Measurements from ENCODE around the gene RNU7-1. TPM values are rescaled to one million over a fixed set of nuclear protein-coding genes. Genes with fewer than 3 reads are reported as not detected.

RNU7-1 gene
- polyA plus RNA-seq, 10 donors = not detected

DNA sequence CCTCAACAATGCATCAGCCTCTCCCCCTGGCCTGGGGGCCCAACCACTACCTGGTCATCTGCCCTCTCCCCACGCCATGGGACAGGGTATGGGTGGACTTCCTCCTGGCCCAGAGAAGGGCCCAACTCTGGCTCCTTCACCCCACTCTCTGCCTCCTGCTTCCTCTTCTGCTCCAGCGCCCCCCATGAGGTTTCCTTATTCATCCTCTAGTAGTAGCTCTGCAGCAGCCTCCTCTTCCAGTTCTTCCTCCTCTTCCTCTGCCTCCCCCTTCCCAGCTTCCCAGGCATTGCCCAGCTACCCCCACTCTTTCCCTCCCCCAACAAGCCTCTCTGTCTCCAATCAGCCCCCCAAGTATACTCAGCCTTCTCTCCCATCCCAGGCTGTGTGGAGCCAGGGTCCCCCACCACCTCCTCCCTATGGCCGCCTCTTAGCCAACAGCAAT lies 7.4 kb upstream of the RNU7-1 start:
- no peak for DNase-seq

DNA sequence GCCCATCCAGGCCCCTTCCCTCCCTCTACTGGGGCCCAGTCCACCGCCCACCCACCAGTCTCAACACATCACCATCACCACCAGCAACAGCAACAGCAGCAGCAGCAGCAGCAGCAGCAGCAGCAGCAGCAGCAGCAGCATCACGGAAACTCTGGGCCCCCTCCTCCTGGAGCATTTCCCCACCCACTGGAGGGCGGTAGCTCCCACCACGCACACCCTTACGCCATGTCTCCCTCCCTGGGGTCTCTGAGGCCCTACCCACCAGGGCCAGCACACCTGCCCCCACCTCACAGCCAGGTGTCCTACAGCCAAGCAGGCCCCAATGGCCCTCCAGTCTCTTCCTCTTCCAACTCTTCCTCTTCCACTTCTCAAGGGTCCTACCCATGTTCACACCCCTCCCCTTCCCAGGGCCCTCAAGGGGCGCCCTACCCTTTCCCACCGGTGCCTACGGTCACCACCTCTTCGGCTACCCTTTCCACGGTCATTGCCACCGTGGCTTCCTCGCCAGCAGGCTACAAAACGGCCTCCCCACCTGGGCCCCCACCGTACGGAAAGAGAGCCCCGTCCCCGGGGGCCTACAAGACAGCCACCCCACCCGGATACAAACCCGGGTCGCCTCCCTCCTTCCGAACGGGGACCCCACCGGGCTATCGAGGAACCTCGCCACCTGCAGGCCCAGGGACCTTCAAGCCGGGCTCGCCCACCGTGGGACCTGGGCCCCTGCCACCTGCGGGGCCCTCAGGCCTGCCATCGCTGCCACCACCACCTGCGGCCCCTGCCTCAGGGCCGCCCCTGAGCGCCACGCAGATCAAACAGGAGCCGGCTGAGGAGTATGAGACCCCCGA lies 6.8 kb upstream of the RNU7-1 start:
- peak in 1 of 3 donors; percentile 81 for DNase-seq

DNA sequence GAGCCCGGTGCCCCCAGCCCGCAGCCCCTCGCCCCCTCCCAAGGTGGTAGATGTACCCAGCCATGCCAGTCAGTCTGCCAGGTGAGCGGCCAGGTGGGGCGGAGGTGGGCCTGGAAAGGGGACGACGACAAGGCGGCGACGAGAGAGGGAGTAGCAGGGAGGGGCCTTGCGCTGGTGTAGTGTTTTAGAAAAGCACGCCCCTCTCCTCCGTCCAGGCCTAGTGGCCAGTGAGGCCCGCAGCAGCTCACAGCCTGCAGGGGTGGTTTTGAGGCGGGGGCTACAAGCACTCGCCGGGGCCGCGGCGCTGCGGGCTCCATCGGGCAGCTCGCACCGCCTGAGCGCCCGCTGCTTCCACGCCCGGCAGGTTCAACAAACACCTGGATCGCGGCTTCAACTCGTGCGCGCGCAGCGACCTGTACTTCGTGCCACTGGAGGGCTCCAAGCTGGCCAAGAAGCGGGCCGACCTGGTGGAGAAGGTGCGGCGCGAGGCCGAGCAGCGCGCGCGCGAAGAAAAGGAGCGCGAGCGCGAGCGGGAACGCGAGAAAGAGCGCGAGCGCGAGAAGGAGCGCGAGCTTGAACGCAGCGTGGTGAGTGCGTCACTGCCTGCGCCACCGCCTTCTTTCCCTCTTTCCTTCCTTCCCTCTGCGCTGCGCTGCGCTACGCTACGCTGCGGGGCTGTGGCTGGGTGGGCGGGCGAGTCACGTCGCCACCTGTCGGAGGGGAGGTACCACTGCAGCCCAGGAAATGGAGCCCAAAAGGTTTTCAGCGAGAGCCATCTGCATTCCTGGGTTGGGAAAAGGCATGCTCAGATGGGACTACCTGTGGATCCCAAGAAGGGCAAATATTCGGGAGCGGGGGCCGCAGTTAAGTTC lies 5.9 kb upstream of the RNU7-1 start:
- DNase-seq = peak; percentile 93 to 98 (median 97)

DNA sequence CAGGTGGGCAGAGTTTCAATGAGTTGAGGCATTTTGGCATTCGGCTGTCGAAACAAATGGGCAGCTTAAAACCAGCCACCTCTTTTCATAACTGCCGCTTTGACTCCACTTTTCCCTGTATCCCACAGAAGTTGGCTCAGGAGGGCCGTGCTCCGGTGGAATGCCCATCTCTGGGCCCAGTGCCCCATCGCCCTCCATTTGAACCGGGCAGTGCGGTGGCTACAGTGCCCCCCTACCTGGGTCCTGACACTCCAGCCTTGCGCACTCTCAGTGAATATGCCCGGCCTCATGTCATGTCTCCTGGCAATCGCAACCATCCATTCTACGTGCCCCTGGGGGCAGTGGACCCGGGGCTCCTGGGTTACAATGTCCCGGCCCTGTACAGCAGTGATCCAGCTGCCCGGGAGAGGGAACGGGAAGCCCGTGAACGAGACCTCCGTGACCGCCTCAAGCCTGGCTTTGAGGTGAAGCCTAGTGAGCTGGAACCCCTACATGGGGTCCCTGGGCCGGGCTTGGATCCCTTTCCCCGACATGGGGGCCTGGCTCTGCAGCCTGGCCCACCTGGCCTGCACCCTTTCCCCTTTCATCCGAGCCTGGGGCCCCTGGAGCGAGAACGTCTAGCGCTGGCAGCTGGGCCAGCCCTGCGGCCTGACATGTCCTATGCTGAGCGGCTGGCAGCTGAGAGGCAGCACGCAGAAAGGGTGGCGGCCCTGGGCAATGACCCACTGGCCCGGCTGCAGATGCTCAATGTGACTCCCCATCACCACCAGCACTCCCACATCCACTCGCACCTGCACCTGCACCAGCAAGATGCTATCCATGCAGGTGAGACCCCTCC lies 5.0 kb upstream of the RNU7-1 start:
- no peak for DNase-seq

DNA sequence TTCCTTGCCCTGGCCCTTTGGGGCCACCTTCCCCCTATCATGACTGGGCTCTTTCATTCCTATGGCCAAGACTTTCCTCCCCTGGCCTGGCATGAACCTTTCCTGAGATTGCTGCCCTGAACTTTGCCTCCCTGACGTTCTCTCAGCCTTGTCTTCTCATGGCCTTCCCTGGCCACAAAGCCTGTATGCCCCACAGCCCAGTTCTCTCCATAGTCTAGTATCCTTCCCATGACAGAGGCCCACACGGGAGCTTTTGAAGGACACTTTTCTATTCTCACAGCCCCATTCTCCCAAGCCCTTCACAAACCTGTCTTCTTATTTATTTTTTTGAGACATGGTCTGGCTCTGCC lies 4.5 kb upstream of the RNU7-1 start:
- no peak for DNase-seq

DNA sequence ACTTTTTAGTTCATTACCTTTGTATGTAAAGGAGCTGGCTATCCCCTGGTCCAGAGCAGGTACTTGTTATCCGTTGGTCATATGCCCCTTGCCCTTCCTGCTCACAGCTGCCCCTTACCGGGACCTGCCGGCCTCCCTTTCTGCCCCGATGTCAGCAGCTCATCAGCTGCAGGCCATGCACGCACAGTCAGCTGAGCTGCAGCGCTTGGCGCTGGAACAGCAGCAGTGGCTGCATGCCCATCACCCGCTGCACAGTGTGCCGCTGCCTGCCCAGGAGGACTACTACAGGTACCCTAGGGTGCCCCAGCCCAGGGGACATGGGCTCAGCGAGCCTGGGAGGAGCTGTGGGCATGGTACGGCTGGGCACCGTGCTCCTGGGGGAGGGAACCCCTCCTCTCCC lies 2.3 kb upstream of the RNU7-1 start:
- no peak for DNase-seq

DNA sequence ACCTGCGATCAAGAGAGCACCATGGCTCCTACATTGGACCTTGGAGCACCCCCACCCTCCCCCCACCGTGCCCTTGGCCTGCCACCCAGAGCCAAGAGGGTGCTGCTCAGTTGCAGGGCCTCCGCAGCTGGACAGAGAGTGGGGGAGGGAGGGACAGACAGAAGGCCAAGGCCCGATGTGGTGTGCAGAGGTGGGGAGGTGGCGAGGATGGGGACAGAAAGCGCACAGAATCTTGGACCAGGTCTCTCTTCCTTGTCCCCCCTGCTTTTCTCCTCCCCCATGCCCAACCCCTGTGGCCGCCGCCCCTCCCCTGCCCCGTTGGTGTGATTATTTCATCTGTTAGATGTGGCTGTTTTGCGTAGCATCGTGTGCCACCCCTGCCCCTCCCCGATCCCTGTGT lies 1.8 kb upstream of the RNU7-1 start:
- DNase-seq = no peak

DNA sequence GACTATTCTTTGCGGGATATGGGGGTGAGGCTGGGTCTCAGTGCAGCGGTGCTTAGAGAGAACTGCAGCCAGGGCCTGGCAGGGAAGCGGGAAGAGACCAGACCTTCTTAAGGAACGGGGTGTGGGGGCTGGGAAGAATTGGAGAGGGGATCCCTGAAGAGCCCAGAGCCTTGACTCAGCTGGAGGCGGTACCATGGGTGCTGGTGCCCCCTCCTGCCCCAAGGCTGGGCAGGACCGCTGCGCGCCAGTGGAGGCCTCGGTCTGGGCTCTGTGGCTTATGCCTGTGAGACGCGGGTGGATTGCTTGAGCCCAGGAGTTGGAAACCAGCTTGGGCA lies 1.3 kb upstream of the RNU7-1 start:
- DNase-seq = no peak

DNA sequence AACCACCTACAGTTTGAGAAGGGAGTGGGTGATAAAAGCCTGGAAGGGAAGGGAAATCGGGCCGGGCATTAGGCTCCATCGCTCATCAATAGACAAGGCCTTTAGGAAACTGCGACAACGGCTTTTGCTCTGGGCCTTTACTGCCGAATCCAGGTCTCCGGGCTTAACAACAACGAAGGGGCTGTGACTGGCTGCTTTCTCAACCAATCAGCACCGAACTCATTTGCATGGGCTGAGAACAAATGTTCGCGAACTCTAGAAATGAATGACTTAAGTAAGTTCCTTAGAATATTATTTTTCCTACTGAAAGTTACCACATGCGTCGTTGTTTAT lies 261 bp upstream of the RNU7-1 start:
- peak; percentile 89 to 95 (median 92) for DNase-seq

DNA sequence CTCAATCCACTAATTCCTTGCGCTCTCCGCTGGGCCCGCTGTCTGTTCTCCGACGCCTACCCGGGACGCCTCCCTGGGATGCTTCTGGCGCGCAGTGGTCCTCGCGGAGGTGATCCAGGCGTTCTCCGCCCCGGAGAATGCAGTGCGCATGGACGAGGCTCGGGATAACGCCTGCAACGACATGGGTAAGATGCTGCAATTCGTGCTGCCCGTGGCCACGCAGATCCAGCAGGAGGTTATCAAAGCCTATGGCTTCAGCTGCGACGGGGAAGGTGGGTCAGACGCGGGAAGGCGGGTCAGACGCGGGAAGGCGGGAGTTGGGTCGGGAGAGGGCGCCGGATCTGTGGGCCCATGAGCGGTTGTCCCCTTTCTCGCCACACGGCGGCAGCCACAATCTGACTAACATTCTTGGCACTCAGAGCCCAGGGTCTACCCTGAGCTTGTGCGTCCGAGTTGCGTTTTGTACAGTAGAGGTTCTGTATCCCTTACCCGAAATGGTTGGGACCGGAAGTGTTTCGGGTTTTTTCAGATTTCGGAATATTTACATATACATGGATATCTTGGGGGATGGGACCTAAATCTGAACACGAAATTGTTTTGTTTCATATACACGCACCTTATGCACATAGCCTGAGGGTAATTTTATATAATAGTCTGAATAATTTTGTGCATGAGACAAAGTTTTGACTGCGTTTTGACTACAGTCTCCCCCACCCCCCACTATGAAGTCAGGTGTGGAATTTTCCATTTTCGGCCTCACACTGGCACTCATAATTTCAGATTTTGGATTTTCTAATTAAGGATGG lies 968 bp downstream of the RNU7-1 start:
- DNase-seq = peak; percentile 93 to 97 (median 94)

DNA sequence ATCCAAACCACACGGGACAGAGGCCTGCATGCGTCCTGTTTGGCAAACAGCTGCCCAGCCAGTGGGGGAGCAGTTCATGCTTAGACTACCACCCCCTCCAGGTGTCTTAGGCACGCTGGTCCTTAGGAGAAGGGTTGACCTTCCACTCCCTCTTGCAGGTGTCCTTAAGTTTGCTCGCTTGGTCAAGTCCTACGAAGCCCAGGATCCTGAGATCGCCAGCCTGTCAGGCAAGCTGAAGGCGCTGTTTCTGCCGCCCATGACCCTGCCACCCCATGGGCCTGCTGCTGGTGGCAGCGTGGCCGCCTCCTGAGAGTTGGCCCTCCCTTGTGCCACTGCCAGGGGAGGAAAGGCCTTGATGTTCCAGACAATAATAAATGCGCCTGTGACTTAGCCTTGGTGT lies 2.0 kb downstream of the RNU7-1 start:
- no peak for DNase-seq

DNA sequence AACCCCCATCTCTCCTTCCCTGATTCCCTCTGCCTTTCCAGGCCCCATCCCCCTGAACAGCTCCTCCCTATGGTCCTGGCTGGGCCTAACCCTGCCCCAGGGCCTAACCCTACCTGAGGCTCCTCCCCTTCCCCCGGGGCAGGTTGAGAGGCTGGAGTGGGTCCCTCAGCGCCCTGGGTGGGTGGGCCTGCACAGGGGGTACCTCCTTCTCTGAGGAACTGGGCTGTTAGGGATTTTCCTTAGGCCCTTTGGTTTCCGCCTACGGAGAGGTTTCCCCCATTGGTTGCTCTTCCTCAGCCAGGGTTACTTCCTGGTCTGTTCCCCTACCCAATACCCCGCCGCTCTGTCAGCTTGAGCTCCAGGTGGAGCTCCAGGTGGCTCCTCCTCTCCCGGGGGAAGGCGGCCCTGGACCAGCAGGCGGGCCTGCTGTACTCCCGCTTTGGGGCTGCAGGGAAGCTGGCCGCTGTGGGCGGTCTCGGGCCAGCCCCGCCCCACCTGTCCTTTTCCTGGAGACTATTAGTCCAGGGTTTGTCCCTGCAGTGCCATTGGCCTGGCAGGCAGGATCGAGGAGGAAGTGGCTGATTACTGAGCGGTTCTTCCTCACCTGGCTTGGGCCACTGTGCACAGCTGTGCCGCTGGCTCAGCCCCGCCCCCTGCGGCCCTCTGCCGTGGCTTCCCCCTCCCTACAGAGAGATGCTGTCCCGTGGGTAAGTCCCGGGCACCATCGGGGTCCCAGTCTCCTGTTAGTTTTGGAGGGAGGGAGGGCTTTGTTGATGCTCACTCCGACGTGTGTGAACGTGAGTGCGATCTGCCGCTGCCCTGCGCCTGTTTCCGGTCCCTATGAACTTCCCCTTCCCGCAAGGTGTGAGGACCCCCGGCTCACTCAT lies 2.7 kb downstream of the RNU7-1 start:
- DNase-seq = no peak

DNA sequence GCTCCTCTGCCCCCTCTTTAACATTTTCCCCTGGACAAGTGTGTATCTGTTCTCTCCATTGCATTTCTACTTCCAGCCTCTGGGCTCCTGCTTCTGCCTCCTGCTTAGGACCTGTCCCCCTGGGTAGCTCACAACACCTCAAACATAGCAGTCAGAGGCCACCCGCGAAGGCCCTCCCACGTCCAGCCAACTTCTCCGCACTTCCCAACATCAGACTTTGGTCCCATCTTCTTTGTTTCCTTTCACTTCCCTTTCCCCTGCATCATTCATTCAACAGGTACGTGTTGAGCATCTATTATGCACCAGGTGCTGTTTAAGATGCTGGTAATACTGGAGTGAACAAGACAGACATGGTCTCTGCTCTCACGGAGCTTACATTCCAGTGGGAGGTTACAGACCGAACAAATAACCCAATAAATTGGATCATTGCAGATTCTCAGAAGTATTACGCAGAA lies 3.3 kb downstream of the RNU7-1 start:
- no peak for DNase-seq

DNA sequence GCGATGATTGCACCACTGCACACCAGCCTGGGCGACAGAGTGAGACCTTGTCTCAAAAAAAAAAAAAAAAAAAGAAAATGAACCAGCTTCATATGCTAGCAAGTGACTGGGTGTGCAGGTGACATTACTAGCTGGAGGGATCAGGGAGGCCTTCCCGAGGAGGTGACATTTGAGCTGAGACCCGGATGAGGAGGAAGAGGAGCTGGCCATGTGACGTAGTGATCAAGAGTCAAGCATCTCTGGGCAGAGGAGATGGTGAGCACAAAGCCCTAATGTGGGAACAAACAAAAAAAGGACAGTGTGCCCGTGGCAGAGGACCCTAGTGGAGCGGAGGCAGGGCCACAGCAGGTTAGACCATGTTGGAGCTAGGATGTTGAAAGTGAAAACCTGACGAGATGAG lies 4.0 kb downstream of the RNU7-1 start:
- DNase-seq = no peak

DNA sequence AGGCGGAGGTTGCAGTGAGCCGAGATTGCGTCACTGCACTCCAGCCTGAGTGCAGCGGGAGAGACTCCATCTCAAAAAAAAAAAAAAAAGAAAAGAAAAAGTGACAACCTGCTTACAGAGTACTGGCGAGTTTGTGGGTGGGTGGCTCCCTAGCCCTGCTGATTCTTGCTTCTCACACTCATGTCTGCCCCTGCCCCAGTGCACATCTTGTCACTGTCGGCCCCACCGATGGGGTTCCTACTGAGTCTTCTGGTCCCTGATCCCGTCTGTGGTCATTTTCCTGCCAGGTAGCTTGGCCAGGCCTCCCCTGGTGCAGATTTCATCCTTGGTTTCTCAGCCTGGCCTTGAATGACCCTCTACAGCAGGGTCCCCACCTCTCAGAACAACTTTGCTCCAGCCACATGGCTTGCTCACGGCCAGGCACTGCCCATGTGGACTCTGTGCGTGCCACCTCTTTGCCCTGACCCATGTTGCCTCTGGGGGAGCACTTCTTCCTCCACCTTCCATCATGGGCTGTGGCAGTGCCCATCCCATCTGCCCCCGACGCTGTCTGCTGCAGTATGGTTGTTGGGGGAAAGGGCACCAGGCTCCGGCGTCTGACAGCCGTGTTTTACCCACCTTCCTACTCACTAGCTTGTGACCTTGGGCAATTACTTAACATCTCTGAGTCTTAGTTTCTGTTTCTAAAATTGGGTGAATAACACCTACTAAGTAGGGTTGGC lies 5.4 kb downstream of the RNU7-1 start:
- DNase-seq = no peak

DNA sequence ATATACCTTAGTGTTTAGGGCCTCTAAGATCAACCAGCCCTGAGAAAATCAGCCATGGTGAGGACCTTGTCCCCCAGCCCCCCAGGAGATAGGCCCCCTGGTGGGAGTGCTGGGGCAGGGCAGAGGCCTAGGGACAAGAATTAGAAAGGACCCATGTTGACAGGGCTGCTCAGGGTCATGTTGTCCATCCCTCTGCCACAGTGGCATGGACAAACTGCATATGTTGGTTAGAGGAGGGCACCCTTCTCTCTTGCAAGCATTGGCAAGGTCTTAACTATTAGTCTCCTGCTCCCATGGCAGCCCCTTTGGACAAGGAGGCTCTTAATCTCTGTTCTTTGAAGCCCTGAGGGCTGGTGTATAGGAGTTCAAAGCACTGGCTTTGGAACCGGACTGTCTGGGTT lies 6.8 kb downstream of the RNU7-1 start:
- no peak for DNase-seq

DNA sequence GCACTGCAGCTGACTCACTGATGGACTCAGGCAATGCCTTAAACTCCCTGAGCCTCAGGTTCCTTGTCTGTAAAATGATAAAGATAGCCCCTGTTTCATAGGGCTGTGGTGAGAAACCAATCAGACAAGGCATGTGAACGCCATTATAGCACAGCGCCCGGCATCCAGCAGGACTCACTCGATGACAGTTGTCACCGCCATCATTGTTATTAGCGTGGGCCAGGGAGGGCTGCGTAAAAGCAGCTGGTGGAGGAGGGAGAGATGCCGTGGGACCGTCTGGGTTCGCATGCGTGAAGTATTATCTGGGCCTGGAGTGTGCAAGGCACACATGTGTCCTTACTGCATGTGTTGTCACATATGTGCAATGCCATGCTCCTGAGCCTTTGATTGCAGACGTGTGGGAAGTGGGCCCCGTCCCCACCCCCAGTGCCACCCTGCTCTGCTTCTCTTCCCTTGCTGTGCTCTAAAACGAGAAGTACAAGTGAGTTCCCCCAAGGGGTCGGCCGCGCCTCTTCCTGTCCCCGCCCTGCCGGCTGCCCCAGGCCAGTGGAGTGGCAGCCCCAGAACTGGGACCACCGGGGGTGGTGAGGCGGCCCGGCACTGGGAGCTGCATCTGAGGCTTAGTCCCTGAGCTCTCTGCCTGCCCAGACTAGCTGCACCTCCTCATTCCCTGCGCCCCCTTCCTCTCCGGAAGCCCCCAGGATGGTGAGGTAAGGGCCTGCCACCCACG lies 7.4 kb downstream of the RNU7-1 start, which contains the start of gene PTPN6:
TSS of gene PTPN6 (plus strand) at position 546 of the 730 bp plus-strand sequence. CDS start at position 703, 157 bp downstream.
- DNase-seq = no peak

DNA sequence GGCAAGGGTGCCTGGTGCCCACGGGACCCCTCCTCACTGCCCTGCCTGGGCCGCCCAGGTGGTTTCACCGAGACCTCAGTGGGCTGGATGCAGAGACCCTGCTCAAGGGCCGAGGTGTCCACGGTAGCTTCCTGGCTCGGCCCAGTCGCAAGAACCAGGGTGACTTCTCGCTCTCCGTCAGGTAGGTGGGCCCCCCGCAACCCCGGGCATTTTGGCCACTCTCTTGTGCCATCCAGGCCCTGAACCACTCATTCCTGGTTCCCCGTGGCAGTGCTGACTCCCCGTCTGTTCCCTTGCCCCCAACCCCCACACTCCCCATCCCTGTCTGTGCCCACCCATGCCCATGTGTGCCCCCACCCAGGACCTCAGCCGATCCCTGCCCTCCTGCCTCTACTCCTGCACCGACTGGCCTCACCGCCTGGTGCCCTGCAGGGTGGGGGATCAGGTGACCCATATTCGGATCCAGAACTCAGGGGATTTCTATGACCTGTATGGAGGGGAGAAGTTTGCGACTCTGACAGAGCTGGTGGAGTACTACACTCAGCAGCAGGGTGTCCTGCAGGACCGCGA lies 8.0 kb downstream of the RNU7-1 start:
- DNase-seq = no peak
